C4-2B (cell line): Measurements from ENCODE around the gene SPC24.
"Not testable (repeated sequence)": the region's sequence is repeated elsewhere in the genome, so short reads cannot be mapped to it uniquely, and the experiment has no call there.

Experiments
- H3K27ac ChIP-seq: fragments of 450-650 bp; 2 replicates; pipeline ENCODE4 v1.5.1; 2017
- ZFX ChIP-seq: fragments of 450-650 bp; IDR thresholded peaks from 2 replicates; pipeline ENCODE4 v1.6.1; 2017
- TF ChIP-seq, protein P1 (sequence below): fragments of 450-650 bp; conservative IDR thresholded peaks from 2 replicates; pipeline ENCODE4 v1.5.1; 2017; ENCODE audit warnings: mild to moderate bottlenecking

Gene SPC24

DNA sequence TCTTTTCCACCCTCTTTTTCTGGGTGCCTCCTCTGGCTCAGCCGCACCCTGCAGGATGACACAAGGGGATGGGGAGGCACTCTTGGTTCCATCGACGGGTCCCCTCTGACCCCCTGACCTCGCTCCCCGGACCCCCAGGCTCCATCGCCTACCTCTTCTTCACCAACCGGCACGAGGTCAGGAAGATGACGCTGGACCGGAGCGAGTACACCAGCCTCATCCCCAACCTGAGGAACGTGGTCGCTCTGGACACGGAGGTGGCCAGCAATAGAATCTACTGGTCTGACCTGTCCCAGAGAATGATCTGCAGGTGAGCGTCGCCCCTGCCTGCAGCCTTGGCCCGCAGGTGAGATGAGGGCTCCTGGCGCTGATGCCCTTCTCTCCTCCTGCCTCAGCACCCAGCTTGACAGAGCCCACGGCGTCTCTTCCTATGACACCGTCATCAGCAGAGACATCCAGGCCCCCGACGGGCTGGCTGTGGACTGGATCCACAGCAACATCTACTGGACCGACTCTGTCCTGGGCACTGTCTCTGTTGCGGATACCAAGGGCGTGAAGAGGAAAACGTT, 42.4 kb downstream of the SPC24 start:
- H3K27ac ChIP-seq, result no peak overlapping the region
- TF ChIP-seq, protein P1, sequence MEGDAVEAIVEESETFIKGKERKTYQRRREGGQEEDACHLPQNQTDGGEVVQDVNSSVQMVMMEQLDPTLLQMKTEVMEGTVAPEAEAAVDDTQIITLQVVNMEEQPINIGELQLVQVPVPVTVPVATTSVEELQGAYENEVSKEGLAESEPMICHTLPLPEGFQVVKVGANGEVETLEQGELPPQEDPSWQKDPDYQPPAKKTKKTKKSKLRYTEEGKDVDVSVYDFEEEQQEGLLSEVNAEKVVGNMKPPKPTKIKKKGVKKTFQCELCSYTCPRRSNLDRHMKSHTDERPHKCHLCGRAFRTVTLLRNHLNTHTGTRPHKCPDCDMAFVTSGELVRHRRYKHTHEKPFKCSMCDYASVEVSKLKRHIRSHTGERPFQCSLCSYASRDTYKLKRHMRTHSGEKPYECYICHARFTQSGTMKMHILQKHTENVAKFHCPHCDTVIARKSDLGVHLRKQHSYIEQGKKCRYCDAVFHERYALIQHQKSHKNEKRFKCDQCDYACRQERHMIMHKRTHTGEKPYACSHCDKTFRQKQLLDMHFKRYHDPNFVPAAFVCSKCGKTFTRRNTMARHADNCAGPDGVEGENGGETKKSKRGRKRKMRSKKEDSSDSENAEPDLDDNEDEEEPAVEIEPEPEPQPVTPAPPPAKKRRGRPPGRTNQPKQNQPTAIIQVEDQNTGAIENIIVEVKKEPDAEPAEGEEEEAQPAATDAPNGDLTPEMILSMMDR, result no peak

DNA sequence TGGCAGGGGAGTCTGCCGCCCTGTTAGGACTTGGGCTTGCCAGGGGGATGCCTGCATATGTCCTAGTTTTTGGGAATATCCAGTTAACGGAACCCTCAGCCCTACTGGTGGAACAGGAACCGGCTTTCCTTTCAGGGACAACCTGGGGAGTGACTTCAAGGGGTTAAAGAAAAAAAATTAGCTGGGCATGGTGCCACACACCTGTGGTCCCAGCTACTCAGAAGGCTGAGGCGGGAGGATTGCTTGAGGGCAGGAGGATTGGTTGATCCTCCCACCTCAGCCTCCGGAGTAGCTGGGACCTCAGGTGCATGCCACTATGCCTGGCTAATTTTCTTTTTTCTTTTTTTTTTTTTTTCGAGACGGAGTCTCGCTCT, 43.8 kb downstream of the SPC24 start:
- TF ChIP-seq, protein P1, result no peak
- TF ChIP-seq ZFX, result no peak
- no peak overlapping the region for H3K27ac ChIP-seq

DNA sequence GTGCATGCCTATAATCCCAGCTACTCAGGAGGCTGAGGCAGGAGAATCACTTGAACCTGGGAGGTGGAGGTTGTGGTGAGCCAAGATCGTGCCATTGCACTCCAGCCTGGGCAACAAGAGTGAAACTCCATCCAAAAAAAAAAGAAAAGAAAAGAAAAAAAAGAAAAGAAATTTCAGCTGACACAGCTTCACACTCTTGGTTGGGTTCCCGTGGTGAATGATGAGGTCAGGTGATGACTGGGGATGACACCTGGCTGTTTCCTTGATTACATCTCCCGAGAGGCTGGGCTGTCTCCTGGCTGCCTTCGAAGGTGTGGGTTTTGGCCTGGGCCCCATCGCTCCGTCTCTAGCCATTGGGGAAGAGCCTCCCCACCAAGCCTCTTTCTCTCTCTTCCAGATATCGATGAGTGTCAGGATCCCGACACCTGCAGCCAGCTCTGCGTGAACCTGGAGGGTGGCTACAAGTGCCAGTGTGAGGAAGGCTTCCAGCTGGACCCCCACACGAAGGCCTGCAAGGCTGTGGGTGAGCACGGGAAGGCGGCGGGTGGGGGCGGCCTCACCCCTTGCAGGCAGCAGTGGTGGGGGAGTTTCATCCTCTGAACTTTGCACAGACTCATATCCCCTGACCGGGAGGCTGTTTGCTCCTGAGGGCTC, 44.3 kb downstream of the SPC24 start:
- TF ChIP-seq, protein P1, result no peak
- TF ChIP-seq ZFX, result no peak
- no peak overlapping the region for H3K27ac ChIP-seq

DNA sequence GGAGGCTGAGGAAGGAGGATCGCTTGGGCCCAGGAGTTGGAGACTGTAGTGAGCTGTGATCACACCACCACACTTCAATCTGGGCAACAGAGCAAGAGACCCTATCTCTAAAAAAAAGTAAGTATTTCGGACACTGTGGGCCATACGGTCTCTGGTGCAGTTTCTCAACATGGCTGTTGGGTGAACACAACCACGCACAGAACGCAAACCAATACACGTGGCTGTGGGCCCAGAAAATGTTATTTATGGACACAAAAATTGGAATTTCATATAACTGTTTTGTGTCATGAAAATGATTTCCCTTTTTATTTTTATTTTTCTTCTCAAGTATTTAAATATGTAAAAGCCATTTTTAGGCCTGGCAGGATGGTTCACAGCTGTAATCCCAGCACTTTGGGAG, 46.8 kb downstream of the SPC24 start:
- TF ChIP-seq ZFX, result no peak
- TF ChIP-seq, protein P1, result no peak
- no peak overlapping the region for H3K27ac ChIP-seq

DNA sequence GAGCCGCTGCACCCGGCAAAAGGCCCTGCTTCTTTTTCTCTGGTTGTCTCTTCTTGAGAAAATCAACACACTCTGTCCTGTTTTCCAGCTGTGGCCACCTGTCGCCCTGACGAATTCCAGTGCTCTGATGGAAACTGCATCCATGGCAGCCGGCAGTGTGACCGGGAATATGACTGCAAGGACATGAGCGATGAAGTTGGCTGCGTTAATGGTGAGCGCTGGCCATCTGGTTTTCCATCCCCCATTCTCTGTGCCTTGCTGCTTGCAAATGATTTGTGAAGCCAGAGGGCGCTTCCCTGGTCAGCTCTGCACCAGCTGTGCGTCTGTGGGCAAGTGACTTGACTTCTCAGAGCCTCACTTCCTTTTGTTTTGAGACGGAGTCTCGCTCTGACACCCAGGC, 49.1 kb downstream of the SPC24 start:
- no peak overlapping the region for H3K27ac ChIP-seq
- TF ChIP-seq, protein P1, result no peak
- TF ChIP-seq ZFX, result no peak

DNA sequence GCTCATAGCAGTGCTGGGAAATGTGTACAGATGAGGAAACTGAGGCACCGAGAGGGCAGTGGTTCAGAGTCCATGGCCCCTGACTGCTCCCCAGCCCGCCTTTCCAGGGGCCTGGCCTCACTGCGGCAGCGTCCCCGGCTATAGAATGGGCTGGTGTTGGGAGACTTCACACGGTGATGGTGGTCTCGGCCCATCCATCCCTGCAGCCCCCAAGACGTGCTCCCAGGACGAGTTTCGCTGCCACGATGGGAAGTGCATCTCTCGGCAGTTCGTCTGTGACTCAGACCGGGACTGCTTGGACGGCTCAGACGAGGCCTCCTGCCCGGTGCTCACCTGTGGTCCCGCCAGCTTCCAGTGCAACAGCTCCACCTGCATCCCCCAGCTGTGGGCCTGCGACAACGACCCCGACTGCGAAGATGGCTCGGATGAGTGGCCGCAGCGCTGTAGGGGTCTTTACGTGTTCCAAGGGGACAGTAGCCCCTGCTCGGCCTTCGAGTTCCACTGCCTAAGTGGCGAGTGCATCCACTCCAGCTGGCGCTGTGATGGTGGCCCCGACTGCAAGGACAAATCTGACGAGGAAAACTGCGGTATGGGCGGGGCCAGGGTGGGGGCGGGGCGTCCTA, 50.5 kb downstream of the SPC24 start:
- H3K27ac ChIP-seq, result no peak overlapping the region
- TF ChIP-seq, protein P1, result no peak
- TF ChIP-seq ZFX, result no peak

DNA sequence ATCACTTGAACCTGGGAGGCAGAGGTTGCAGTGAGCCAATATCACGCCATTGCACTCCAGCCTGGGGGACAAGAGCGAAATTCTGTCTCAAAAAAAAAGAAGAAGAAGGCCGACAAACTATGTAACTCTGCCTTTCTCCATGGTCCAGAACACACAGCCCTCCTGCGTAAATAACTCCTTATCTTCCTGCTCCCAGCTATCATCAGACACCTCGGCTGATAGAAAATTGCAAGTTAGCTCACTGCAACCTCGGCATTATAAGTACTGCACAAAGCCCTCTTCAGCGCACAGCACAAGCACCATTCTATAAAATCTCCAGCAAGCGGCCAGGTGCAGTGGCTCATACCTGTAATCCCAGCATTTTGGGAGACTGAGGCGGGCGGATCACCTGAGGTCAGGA, 51.9 kb downstream of the SPC24 start:
- not testable (repeated sequence) for H3K27ac ChIP-seq

DNA sequence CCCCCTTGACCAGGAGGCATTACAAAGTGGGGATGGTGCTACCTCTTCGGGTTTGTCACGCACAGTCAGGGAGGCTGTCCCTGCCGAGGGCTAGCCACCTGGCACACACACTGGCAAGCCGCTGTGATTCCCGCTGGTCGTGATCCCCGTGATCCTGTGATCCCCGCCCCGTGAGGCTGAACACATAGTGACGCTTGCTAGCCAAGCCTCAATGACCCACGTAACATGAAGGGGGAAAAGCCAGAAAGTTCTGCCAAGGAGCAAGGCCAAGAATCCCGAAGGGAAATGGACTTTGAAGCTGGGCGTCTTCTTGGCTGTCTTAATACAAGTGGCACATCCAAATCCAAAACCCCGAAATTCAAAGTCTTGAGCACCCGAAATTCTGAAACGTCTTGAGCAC, 52.6 kb downstream of the SPC24 start:
- no peak for TF ChIP-seq ZFX
- TF ChIP-seq, protein P1, result no peak
- H3K27ac ChIP-seq, result no peak overlapping the region
